ENCODE results near the gene CGNL1. TPM values are rescaled to one million over a fixed set of nuclear protein-coding genes. Genes with fewer than 3 reads are reported as not detected.

CGNL1 gene
- total RNA-seq, 2 donors from 2014 or later: not detected

- no peaks in the 10 kb centered on the region for H3K9me3 Mint-ChIP-seq
These were observed 87.1 kb downstream of the CGNL1 start for GRCh38 chr15:57463360-57463759.

DNA sequence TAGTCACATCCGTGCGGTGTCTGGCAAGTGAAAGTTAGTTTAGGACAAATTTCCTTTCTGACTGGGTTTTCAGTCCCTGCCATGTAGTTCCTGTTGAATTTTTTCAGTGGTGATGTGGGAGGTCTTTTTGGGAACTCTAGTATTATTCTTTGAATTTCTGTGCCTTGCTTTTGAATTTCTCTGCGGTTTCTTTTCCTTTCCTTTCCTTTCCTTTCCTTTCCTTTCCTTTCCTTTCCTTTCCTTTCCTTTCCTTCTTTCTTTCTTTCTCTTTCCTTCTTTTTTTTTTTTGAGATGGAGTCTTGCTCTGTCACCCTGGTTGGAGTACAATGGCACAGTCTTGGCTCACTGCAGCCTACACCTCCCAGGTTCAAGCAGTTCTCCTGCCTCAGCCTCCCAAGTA lies 88.2 kb downstream of the CGNL1 start:
- no peak overlapping the region for H3K27ac Mint-ChIP-seq
- no peaks in the 10 kb centered on the region for H3K4me1 Mint-ChIP-seq (ENCODE audit: low read depth)
- DNase-seq (no peak), ATAC-seq (replicated peaks in 1 of 2) (no peak)
- H3K27me3 Mint-ChIP-seq (ENCODE audit: low read depth): peaks cover 23% of the 10 kb centered on the region
- no peaks in the 10 kb centered on the region for H3K9me3 Mint-ChIP-seq
- H3K4me3 Mint-ChIP-seq: no peak overlapping the region
- no peaks in the 10 kb centered on the region for H3K36me3 Mint-ChIP-seq (ENCODE audit: insufficient read depth in 2 of 2)

More at GRCh38 chr15:57463360-57463759, 87.1 kb downstream of the CGNL1 start:
- H3K36me3 Mint-ChIP-seq (ENCODE audit: insufficient read depth in 2 of 2): no peaks in the 10 kb centered on the region
- no peak overlapping the region for H3K4me3 Mint-ChIP-seq
- no peak for DNase-seq
- H3K4me1 Mint-ChIP-seq (ENCODE audit: low read depth): no peaks in the 10 kb centered on the region
- no peak overlapping the region for H3K27ac Mint-ChIP-seq
- ATAC-seq (replicated peaks in 1 of 2): no peak
- peaks cover 13% of the 10 kb centered on the region for H3K27me3 Mint-ChIP-seq (ENCODE audit: low read depth)

DNA sequence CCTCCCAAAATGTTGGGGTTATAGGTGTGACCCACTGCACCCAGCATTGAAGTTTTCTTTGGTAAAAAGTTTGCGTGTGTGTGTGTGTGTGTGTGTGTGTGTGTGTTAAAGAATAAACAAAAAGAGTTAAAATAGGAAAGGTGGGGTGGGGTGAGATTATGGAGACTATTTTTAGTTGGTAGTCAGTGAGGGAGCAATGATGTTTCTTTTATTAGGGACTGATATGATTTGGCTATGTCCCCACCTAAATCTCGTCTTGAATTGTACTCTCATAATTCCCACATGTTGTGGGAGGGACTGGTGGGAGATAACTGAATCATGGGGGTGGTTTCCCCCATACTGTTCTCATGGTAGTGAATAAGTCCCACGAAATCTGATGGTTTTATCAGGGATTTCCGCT lies 92.2 kb downstream of the CGNL1 start:
- Mint-ChIP-seq H3K36me3 (ENCODE audit: insufficient read depth in 2 of 2) (no peaks in the 10 kb centered on the region), H3K27me3 (ENCODE audit: low read depth) (peaks cover 57% of the 10 kb centered on the region), H3K27ac (no peak overlapping the region), H3K4me1 (ENCODE audit: low read depth) (no peaks in the 10 kb centered on the region), H3K9me3 (no peaks in the 10 kb centered on the region), H3K4me3 (no peak overlapping the region)
- ATAC-seq (replicated peaks in 1 of 2) (no peak), DNase-seq (no peak)

DNA sequence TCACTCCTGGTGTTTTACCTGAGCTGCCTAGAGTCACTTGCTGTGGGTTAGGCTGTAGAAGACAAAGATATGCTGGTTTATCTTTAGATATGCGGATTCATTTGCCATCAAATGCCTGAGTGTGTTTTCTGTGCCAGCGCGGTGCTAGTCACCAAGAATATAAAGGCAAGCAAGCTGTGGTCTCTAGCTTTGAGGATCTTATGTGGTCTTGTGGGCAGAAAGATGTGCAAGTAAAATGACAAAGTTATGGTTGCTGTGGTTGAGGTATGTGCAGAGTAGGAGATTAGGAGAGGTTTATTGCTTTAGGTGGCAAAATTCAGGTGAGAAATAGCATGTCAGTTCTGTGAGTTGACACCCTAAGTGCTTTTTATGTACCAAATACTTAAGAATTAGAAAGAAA lies 94.2 kb downstream of the CGNL1 start:
- Mint-ChIP-seq H3K4me3 (no peak overlapping the region), H3K4me1 (ENCODE audit: low read depth) (no peaks in the 10 kb centered on the region), H3K27me3 (ENCODE audit: low read depth) (peaks cover 53% of the 10 kb centered on the region), H3K36me3 (ENCODE audit: insufficient read depth in 2 of 2) (no peaks in the 10 kb centered on the region), H3K9me3 (no peaks in the 10 kb centered on the region), H3K27ac (no peak overlapping the region)
- no peak for DNase-seq
- no peak for ATAC-seq (replicated peaks in 1 of 2)

DNA sequence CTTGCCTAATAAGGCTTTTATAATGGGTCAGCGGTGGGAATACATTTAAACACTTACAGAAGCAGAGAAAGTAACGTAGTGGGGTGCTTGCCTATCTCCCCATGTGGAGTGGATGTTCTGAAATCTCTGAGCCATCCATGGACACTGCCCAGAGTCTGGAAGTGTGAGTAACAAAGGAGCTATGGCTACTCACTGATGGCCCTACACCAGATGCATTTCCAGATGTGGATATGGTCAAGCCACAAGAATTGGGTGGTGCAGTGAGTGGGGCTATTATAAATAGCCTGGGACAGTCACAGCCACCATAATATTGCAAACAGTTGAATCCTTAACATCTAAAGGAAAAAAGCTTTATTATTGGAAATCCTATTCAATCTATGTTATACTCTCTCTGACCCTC lies 96.6 kb downstream of the CGNL1 start:
- Mint-ChIP-seq H3K9me3 (no peaks in the 10 kb centered on the region), H3K4me1 (ENCODE audit: low read depth) (no peaks in the 10 kb centered on the region), H3K27me3 (ENCODE audit: low read depth) (peaks cover 45% of the 10 kb centered on the region), H3K27ac (no peak overlapping the region), H3K4me3 (no peak overlapping the region), H3K36me3 (ENCODE audit: insufficient read depth in 2 of 2) (no peaks in the 10 kb centered on the region)
- no peak for ATAC-seq (replicated peaks in 1 of 2)
- no peak for DNase-seq

DNA sequence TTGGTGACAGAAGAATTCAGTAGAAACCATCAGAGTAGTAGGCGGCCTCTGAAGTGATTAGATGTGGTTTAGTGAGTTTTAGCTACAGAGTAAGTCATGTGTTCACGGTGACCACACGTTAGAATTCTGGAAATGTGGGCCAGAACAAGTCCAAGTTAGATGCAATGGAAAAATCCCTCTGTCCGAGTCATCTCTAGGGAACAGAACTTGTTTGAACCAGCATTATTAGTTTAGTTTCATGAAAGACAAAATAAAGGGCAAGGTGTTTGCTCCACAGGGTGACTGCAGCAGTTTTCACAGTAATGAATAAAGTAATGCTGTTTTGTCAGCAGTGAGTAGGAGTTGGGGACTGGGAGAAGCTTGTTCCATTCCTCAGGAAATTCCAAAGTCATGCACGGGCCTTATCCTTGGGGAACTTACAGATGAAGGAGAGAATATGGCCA lies 100.2 kb downstream of the CGNL1 start:
- peaks cover 27% of the 10 kb centered on the region for H3K27me3 Mint-ChIP-seq (ENCODE audit: low read depth)
- no peaks in the 10 kb centered on the region for H3K36me3 Mint-ChIP-seq (ENCODE audit: insufficient read depth in 2 of 2)
- DNase-seq (no peak), ATAC-seq (replicated peaks in 1 of 2) (no peak)
- no peak overlapping the region for H3K4me3 Mint-ChIP-seq
- no peak overlapping the region for H3K27ac Mint-ChIP-seq
- no peaks in the 10 kb centered on the region for H3K4me1 Mint-ChIP-seq (ENCODE audit: low read depth)
- no peaks in the 10 kb centered on the region for H3K9me3 Mint-ChIP-seq

DNA sequence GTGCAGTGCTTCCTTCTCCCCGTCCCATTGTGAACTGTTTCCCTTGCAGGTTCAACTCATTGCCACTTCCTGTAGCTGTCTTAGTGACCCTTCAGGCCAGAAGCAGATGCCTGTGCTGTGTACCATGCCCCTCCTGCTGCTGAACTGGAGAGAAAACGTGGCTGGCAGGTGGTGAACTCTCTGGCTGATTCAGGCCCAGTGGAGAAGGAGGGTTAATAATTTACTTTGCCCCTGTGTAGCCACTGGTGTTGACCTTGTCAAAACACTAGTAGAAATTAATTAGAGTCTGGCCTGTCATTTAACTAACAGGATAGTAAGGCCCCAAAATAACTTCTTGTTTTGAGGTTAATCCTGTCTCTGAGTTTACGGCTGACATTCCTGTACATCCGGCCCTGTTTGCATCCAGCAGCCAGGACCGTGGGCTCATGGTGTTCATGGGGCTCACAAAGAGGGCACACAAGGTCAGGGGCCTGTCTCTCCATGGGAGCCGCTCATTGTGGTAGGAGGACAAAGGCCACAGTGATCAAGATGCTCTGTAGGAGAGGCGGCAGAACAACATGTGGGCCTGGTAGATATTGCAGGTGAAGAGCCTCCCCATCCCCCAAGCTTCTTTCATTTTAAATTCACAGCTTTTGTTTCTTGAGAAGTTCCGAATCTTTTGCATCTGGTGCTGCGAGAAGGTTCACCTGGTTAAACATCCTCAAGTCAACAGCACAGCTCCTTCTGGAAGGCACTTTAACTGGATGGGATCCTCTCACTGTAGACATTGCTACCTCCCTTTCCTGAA lies 101.6 kb downstream of the CGNL1 start:
- Mint-ChIP-seq H3K4me3 (no peak overlapping the region), H3K27ac (no peak overlapping the region), H3K4me1 (ENCODE audit: low read depth) (no peaks in the 10 kb centered on the region), H3K36me3 (ENCODE audit: insufficient read depth in 2 of 2) (no peaks in the 10 kb centered on the region), H3K27me3 (ENCODE audit: low read depth) (peaks cover 13% of the 10 kb centered on the region), H3K9me3 (no peaks in the 10 kb centered on the region)
- no peak for ATAC-seq (replicated peaks in 1 of 2)
- DNase-seq: no peak

- H3K27ac Mint-ChIP-seq: no peak overlapping the region
- no peaks in the 10 kb centered on the region for H3K9me3 Mint-ChIP-seq
These were observed 102.7 kb downstream of the CGNL1 start for GRCh38 chr15:57479005-57479404.

DNA sequence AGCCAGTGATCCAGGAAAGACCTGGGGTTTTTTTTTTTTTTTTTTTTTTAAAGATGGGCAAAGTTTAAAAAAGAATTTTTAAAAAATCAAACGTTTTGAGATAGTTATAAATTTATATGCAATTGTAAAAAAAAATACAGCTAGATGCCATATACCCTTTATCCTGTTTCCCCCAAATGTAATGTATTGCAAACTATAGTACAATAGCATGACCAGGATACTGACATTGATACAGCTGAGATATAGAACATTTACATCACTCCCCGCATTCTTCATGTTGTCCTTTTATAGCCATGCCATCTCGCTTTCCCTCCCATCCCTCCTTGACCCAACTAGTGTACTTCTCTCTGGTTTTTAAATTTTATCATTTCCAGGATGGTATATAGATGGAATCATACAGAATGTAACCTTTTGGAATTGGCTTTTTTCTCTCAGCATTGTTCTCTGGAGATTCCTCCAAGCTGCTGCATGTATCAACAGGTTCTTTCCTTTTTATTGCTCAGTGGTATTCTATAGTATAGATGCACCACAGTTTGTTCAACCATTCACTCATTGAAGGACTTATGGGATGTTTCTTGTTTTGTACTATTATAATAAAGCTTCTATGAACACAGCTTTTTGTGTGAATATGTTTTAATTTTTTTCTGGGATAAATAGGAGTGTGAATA lies 104.9 kb downstream of the CGNL1 start:
- Mint-ChIP-seq H3K27ac (no peak overlapping the region), H3K4me3 (no peak overlapping the region), H3K9me3 (no peaks in the 10 kb centered on the region), H3K4me1 (ENCODE audit: low read depth) (no peaks in the 10 kb centered on the region), H3K36me3 (ENCODE audit: insufficient read depth in 2 of 2) (no peaks in the 10 kb centered on the region), H3K27me3 (ENCODE audit: low read depth) (peaks cover 33% of the 10 kb centered on the region)
- ATAC-seq (replicated peaks in 1 of 2) (no peak), DNase-seq (no peak)

More at GRCh38 chr15:57479005-57479404, 102.7 kb downstream of the CGNL1 start:
- no peak for ATAC-seq (replicated peaks in 1 of 2)
- Mint-ChIP-seq H3K4me1 (ENCODE audit: low read depth) (no peaks in the 10 kb centered on the region), H3K36me3 (ENCODE audit: insufficient read depth in 2 of 2) (no peaks in the 10 kb centered on the region), H3K4me3 (no peak overlapping the region), H3K27me3 (ENCODE audit: low read depth) (peaks cover 18% of the 10 kb centered on the region)
- DNase-seq: no peak

GRCh38 chr15:57485869-57486268 lies 109.6 kb downstream of the CGNL1 start:
- H3K36me3 Mint-ChIP-seq (ENCODE audit: insufficient read depth in 2 of 2): no peaks in the 10 kb centered on the region
- H3K27me3 Mint-ChIP-seq (ENCODE audit: low read depth): peaks cover 58% of the 10 kb centered on the region
- H3K4me3 Mint-ChIP-seq: no peak overlapping the region
- H3K4me1 Mint-ChIP-seq (ENCODE audit: low read depth): no peaks in the 10 kb centered on the region
- no peak for ATAC-seq (replicated peaks in 1 of 2)
- DNase-seq: no peak
- H3K27ac Mint-ChIP-seq: no peak overlapping the region
- no peaks in the 10 kb centered on the region for H3K9me3 Mint-ChIP-seq

- ATAC-seq (replicated peaks in 1 of 2) (no peak), DNase-seq (no peak)
- H3K36me3 Mint-ChIP-seq (ENCODE audit: insufficient read depth in 2 of 2): no peaks in the 10 kb centered on the region
- H3K27me3 Mint-ChIP-seq (ENCODE audit: low read depth): peaks cover 53% of the 10 kb centered on the region
- H3K4me1 Mint-ChIP-seq (ENCODE audit: low read depth): no peaks in the 10 kb centered on the region
- no peak overlapping the region for H3K4me3 Mint-ChIP-seq
- H3K27ac Mint-ChIP-seq: no peak overlapping the region
- H3K9me3 Mint-ChIP-seq: no peaks in the 10 kb centered on the region
These were observed 110.5 kb downstream of the CGNL1 start for GRCh38 chr15:57486833-57487232.

- Mint-ChIP-seq H3K27ac (no peak overlapping the region), H3K4me3 (no peak overlapping the region), H3K27me3 (ENCODE audit: low read depth) (peaks cover 55% of the 10 kb centered on the region), H3K36me3 (ENCODE audit: insufficient read depth in 2 of 2) (no peaks in the 10 kb centered on the region), H3K4me1 (ENCODE audit: low read depth) (no peaks in the 10 kb centered on the region), H3K9me3 (no peaks in the 10 kb centered on the region)
- DNase-seq: no peak
- no peak for ATAC-seq (replicated peaks in 1 of 2)
These were observed 112.8 kb downstream of the CGNL1 start for GRCh38 chr15:57489122-57489521.

- no peaks in the 10 kb centered on the region for H3K9me3 Mint-ChIP-seq
- ATAC-seq (replicated peaks in 1 of 2): no peak
- peaks cover 23% of the 10 kb centered on the region for H3K27me3 Mint-ChIP-seq (ENCODE audit: low read depth)
- H3K4me1 Mint-ChIP-seq (ENCODE audit: low read depth): no peaks in the 10 kb centered on the region
- H3K4me3 Mint-ChIP-seq: no peak overlapping the region
- DNase-seq: no peak
- H3K36me3 Mint-ChIP-seq (ENCODE audit: insufficient read depth in 2 of 2): no peaks in the 10 kb centered on the region
- no peak overlapping the region for H3K27ac Mint-ChIP-seq
These were observed 117.0 kb downstream of the CGNL1 start for GRCh38 chr15:57493351-57493750.
